ENCODE data around the gene RAD21L1.
"Not testable (repeated sequence)": the region's sequence is repeated elsewhere in the genome, so short reads cannot be mapped to it uniquely, and the experiment has no call there.

- not testable (repeated sequence) for TF ChIP-seq SP1 (IDR thresholded peaks at IDR 0.05); FOXA1 (IDR thresholded peaks at IDR 0.05); ELF4 (IDR thresholded peaks at IDR 0.05); BHLHE40 (IDR thresholded peaks at IDR 0.05; ENCODE audit: borderline replicate concordance); FOXM1 (IDR thresholded peaks at IDR 0.05; ENCODE audit: borderline replicate concordance); ZNF384 (IDR thresholded peaks at IDR 0.05); NFRKB (IDR thresholded peaks at IDR 0.05); LEF1 (IDR thresholded peaks at IDR 0.05; ENCODE audit: borderline replicate concordance); FOXK2 (IDR thresholded peaks at IDR 0.05); PKNOX1 (IDR thresholded peaks at IDR 0.05); ARNT (IDR thresholded peaks at IDR 0.05); TARDBP (IDR thresholded peaks at IDR 0.05); CTBP1 (IDR thresholded peaks at IDR 0.05; ENCODE audit: borderline replicate concordance)
Observed at GRCh38 chr20:1222750-1223149, 3.1 kb upstream of the RAD21L1 start.
